Osteocyte (in vitro differentiated cells): ENCODE data around the gene TTC39B. TPM values are rescaled to one million over a fixed set of nuclear protein-coding genes. Genes with fewer than 3 reads are reported as not detected.

Experiments
- DNase-seq: peaks from one replicate; pipeline ENCODE4 v3.0.0; 2021; ENCODE audit warnings: mixed read lengths; ENCODE audit not compliant: unreplicated experiment; ENCODE audit errors: extremely low spot score
- H3K27ac Mint-ChIP-seq: one replicate; pipeline ENCODE4 v1.8.0; 2021; ENCODE audit warnings: mild to moderate bottlenecking, mixed read lengths; ENCODE audit not compliant: unreplicated experiment
- H3K27me3 Mint-ChIP-seq: one replicate; pipeline ENCODE4 v1.8.0; 2021; ENCODE audit warnings: mixed read lengths; ENCODE audit not compliant: unreplicated experiment
- H3K36me3 Mint-ChIP-seq: one replicate; pipeline ENCODE4 v1.8.0; 2021; ENCODE audit warnings: mixed read lengths; ENCODE audit not compliant: unreplicated experiment
- H3K4me1 Mint-ChIP-seq: one replicate; pipeline ENCODE4 v1.8.0; 2021; ENCODE audit warnings: mixed read lengths; ENCODE audit not compliant: unreplicated experiment
- H3K4me3 Mint-ChIP-seq: one replicate; pipeline ENCODE4 v1.8.0; 2021; ENCODE audit warnings: mild to moderate bottlenecking, moderate library complexity, mixed read lengths; ENCODE audit not compliant: unreplicated experiment
- H3K9me3 Mint-ChIP-seq: one replicate; pipeline ENCODE4 v1.8.0; 2021; ENCODE audit warnings: mixed read lengths; ENCODE audit not compliant: unreplicated experiment
- CTCF ChIP-seq: fragments of 200-600 bp; sonication (generic); IDR thresholded peaks from 2 replicates; pipeline ENCODE4 v1.5.0; 2021; ENCODE audit warnings: antibody characterized with exemption, mild to moderate bottlenecking, moderate library complexity
- total RNA-seq: library from RNA; stranded (reverse); gene quantifications from 2 replicates; pipeline ENCODE4 v1.2.1, GENCODE V29; 2021

The TTC39B gene
- total RNA-seq, 1 donor from 2014 or later = 25.5 TPM

GRCh38 chr9:15203581-15203980 is 103.4 kb downstream of the TTC39B start:
- H3K4me3 Mint-ChIP-seq = no peak overlapping the region
- no peak for DNase-seq
- TF ChIP-seq CTCF = no peak
- peaks cover 3% of the 10 kb centered on the region for H3K9me3 Mint-ChIP-seq
- H3K27ac Mint-ChIP-seq = no peak overlapping the region
- H3K4me1 Mint-ChIP-seq = peaks cover 14% of the 10 kb centered on the region
- peaks cover 28% of the 10 kb centered on the region for H3K36me3 Mint-ChIP-seq
- H3K27me3 Mint-ChIP-seq = no peaks in the 10 kb centered on the region

GRCh38 chr9:15200111-15200510 is 106.9 kb downstream of the TTC39B start:
- peaks cover 12% of the 10 kb centered on the region for H3K9me3 Mint-ChIP-seq
- TF ChIP-seq CTCF = no peak
- H3K4me3 Mint-ChIP-seq = no peak overlapping the region
- no peak for DNase-seq
- no peaks in the 10 kb centered on the region for H3K4me1 Mint-ChIP-seq
- H3K27me3 Mint-ChIP-seq = no peaks in the 10 kb centered on the region
- H3K27ac Mint-ChIP-seq = no peak overlapping the region
- H3K36me3 Mint-ChIP-seq = peaks cover 40% of the 10 kb centered on the region

GRCh38 chr9:15192856-15193255 is 114.2 kb downstream of the TTC39B start:
- no peak for DNase-seq
- H3K4me3 Mint-ChIP-seq = no peak overlapping the region
- no peaks in the 10 kb centered on the region for H3K4me1 Mint-ChIP-seq
- no peak for TF ChIP-seq CTCF
- no peak overlapping the region for H3K27ac Mint-ChIP-seq
- H3K27me3 Mint-ChIP-seq = no peaks in the 10 kb centered on the region
- peaks cover 16% of the 10 kb centered on the region for H3K9me3 Mint-ChIP-seq
- H3K36me3 Mint-ChIP-seq = peaks cover 76% of the 10 kb centered on the region

GRCh38 chr9:15191378-15191777 is 115.6 kb downstream of the TTC39B start:
- Mint-ChIP-seq H3K4me1 (no peaks in the 10 kb centered on the region), H3K4me3 (no peak overlapping the region), H3K36me3 (peaks cover 76% of the 10 kb centered on the region), H3K27me3 (no peaks in the 10 kb centered on the region), H3K27ac (no peak overlapping the region), H3K9me3 (peaks cover 11% of the 10 kb centered on the region)
- no peak for DNase-seq
- no peak for TF ChIP-seq CTCF

GRCh38 chr9:15189481-15189880 is 117.5 kb downstream of the TTC39B start:
- no peaks in the 10 kb centered on the region for H3K27me3 Mint-ChIP-seq
- H3K4me3 Mint-ChIP-seq = no peak overlapping the region
- H3K27ac Mint-ChIP-seq = no peak overlapping the region
- DNase-seq = no peak
- no peaks in the 10 kb centered on the region for H3K9me3 Mint-ChIP-seq
- H3K36me3 Mint-ChIP-seq = peaks cover 73% of the 10 kb centered on the region
- no peak for TF ChIP-seq CTCF
- H3K4me1 Mint-ChIP-seq = no peaks in the 10 kb centered on the region
